Natural killer cell (primary cell): ENCODE data around the gene HPX. TPM values are rescaled to one million over a fixed set of nuclear protein-coding genes. Genes with fewer than 3 reads are reported as not detected.
"Not testable (repeated sequence)": the region's sequence is repeated elsewhere in the genome, so short reads cannot be mapped to it uniquely, and the experiment has no call there.

Experiments used
- ATAC-seq, 3 donors: fragments of 150-1000 bp in 2 of 3; fragments of 200-7000 bp in 1 of 3; cut with Tn5 transposase; 1 replicate in 1 of 3; 2 replicates in 2 of 3; pipeline ENCODE4 v1.10.0; 2021; ENCODE audit warnings: mild to moderate bottlenecking in 2 of 3, moderate library complexity in 2 of 3
- DNase-seq, 2 donors: peaks; one replicate each; pipeline versions ENCODE4 v3.0.0 to v3.0.0-alpha.2; 2013 to 2021; ENCODE audit warnings: mixed read lengths in 1 of 2
- H3K27ac ChIP-seq: one replicate; pipeline ENCODE4 v1.5.1; 2013; ENCODE audit warnings: mild to moderate bottlenecking, low read length
- H3K27me3 ChIP-seq: one replicate; pipeline ENCODE4 v1.6.1; 2013; ENCODE audit warnings: low read length; ENCODE audit not compliant: control insufficient read depth, insufficient read depth
- H3K36me3 ChIP-seq: one replicate; pipeline ENCODE4 v1.6.1; 2013; ENCODE audit warnings: low read length; ENCODE audit not compliant: control insufficient read depth, insufficient read depth
- H3K4me1 ChIP-seq: one replicate; pipeline ENCODE4 v1.6.1; 2013; ENCODE audit warnings: low read length; ENCODE audit not compliant: control insufficient read depth, insufficient read depth
- H3K4me3 ChIP-seq: one replicate; pipeline ENCODE4 v1.5.1; 2013; ENCODE audit warnings: low read length
- H3K9me3 ChIP-seq: one replicate; pipeline ENCODE4 v1.6.1; 2013; ENCODE audit warnings: low read length; ENCODE audit not compliant: control insufficient read depth, insufficient read depth
- H3K27ac Mint-ChIP-seq, 2 donors: one replicate each; pipeline ENCODE4 v1.8.0; 2022; ENCODE audit warnings: mild to moderate bottlenecking in 2 of 2, mixed read lengths in 2 of 2, moderate library complexity in 1 of 2
- H3K27me3 Mint-ChIP-seq, 2 donors: one replicate each; pipeline ENCODE4 v1.8.0; 2022; ENCODE audit warnings: low read depth in 2 of 2, mixed read lengths in 2 of 2
- H3K36me3 Mint-ChIP-seq: one replicate; pipeline ENCODE4 v1.8.0; 2022; ENCODE audit warnings: mixed read lengths
- H3K4me1 Mint-ChIP-seq, 2 donors: one replicate each; pipeline ENCODE4 v1.8.0; 2022; ENCODE audit warnings: mixed read lengths in 2 of 2
- H3K4me3 Mint-ChIP-seq: one replicate; pipeline ENCODE4 v1.8.0; 2022; ENCODE audit warnings: mild to moderate bottlenecking, moderate library complexity, mixed read lengths
- H3K9me3 Mint-ChIP-seq, 2 donors: one replicate each; pipeline ENCODE4 v1.8.0; 2022; ENCODE audit warnings: mixed read lengths in 2 of 2
- CTCF ChIP-seq: fragments of 200-600 bp; IDR thresholded peaks from one replicate; pipeline ENCODE4 v1.8.0; 2022; ENCODE audit warnings: antibody characterized with exemption
- WGBS: methylation state at CpG from one replicate; pipeline ENCODE4 v1.1.7; 2013; ENCODE audit warnings: missing lambda C conversion rate; ENCODE audit not compliant: insufficient coverage; 5-methylcytosine and 5-hydroxymethylcytosine counted together
- intact Hi-C: fragments of 100-400 bp; cut with micrococcal nuclease; formaldehyde crosslinking; loops from one replicate; pipeline ENCODE4 v1.14.2; 2022
- total RNA-seq, 4 donors: library from RNA; stranded (reverse); fragments of 120-200 nt in 1 of 4; gene quantifications; one replicate each; pipeline versions ENCODE4 v1.2.3 to v1.2.4, GENCODE V29; 2013 to 2022

HPX gene
- total RNA-seq, 3 donors from 2014 or later (not counting 1 experiment from before 2014, with no cell fraction given): 0.35 to 1.5 (median 0.98) TPM

- no peaks in the 10 kb centered on the region for H3K27me3 Mint-ChIP-seq
- H3K27ac ChIP-seq: no peak overlapping the region
- TF ChIP-seq CTCF: no peak
- no peaks in the 10 kb centered on the region for H3K27me3 ChIP-seq
- peaks cover 17% of the 10 kb centered on the region for H3K4me1 ChIP-seq
- H3K9me3 Mint-ChIP-seq: no peaks in the 10 kb centered on the region
- H3K36me3 Mint-ChIP-seq: no peaks in the 10 kb centered on the region
- no peak overlapping the region for H3K4me3 ChIP-seq
- H3K9me3 ChIP-seq: no peaks in the 10 kb centered on the region
- H3K4me1 Mint-ChIP-seq: peaks cover 21 to 31% of the 10 kb centered on the region in 2 donors
- peaks cover 26% of the 10 kb centered on the region for H3K36me3 ChIP-seq
- WGBS: 90% methylated on average over 14 of the region's 16 CpGs
- intact Hi-C loops: loop anchor here (10.0 kb wide), 1 partner anchor 219 kb away; the partner anchor contains the start of genes TAF10 and TPP1
- DNase-seq (no peak), ATAC-seq (no peak)
- H3K27ac Mint-ChIP-seq: peak overlapping the region in 1 of 2 donors; percentile 31
- H3K4me3 Mint-ChIP-seq: no peak overlapping the region
These were observed 45.2 kb downstream of the HPX start for GRCh38 chr11:6395470-6396060.

GRCh38 chr11:6393989-6394670 is 46.7 kb downstream of the HPX start:
- 97% methylated on average over 16 of the region's 16 CpGs for WGBS
- intact Hi-C loops: loop anchor here (10.0 kb wide), 1 partner anchor 221 kb away; the partner anchor contains the start of genes TAF10 and TPP1
- no peak for TF ChIP-seq CTCF
- H3K4me3 Mint-ChIP-seq: no peak overlapping the region
- no peaks in the 10 kb centered on the region for H3K36me3 Mint-ChIP-seq
- no peak overlapping the region for H3K27ac Mint-ChIP-seq
- peaks cover 25% of the 10 kb centered on the region for H3K36me3 ChIP-seq
- peaks cover 26% of the 10 kb centered on the region for H3K4me1 ChIP-seq
- H3K27me3 ChIP-seq: no peaks in the 10 kb centered on the region
- peaks cover 33 to 46% of the 10 kb centered on the region in 2 donors for H3K4me1 Mint-ChIP-seq
- no peaks in the 10 kb centered on the region for H3K9me3 Mint-ChIP-seq
- no peak for ATAC-seq
- H3K4me3 ChIP-seq: no peak overlapping the region
- no peak for DNase-seq
- no peaks in the 10 kb centered on the region for H3K27me3 Mint-ChIP-seq
- no peaks in the 10 kb centered on the region for H3K9me3 ChIP-seq
- H3K27ac ChIP-seq: no peak overlapping the region

GRCh38 chr11:6392251-6392650 is 48.5 kb downstream of the HPX start:
- not testable (repeated sequence) for H3K4me3 ChIP-seq, H3K27me3 ChIP-seq, H3K27ac ChIP-seq, H3K27me3 Mint-ChIP-seq, H3K9me3 ChIP-seq, ATAC-seq, H3K9me3 Mint-ChIP-seq, H3K36me3 Mint-ChIP-seq
- Mint-ChIP-seq H3K4me3 (peak overlapping the region; percentile 61), H3K27ac (peak overlapping the region; percentile 60 to 98), H3K4me1 (peaks cover 42 to 47% of the 10 kb centered on the region in 2 donors)
- DNase-seq: peak in 1 of 2 donors; percentile 31
- WGBS: no CpG with 5 or more reads among the region's 4 CpGs
- intact Hi-C loops: loop anchor here (10.0 kb wide), 1 partner anchor 223 kb away; the partner anchor contains the start of genes TAF10 and TPP1
- H3K36me3 ChIP-seq: peaks cover 25% of the 10 kb centered on the region
- peaks cover 26% of the 10 kb centered on the region for H3K4me1 ChIP-seq

GRCh38 chr11:6391537-6392134 is 49.2 kb downstream of the HPX start:
- TF ChIP-seq CTCF: no peak
- H3K27me3 Mint-ChIP-seq: no peaks in the 10 kb centered on the region
- peaks cover 42 to 47% of the 10 kb centered on the region in 2 donors for H3K4me1 Mint-ChIP-seq
- ATAC-seq (no peak), DNase-seq (no peak)
- Histone ChIP-seq H3K36me3 (peaks cover 25% of the 10 kb centered on the region), H3K4me1 (peaks cover 26% of the 10 kb centered on the region), H3K9me3 (no peaks in the 10 kb centered on the region), H3K27me3 (no peaks in the 10 kb centered on the region), H3K27ac (no peak overlapping the region), H3K4me3 (no peak overlapping the region)
- H3K9me3 Mint-ChIP-seq: no peaks in the 10 kb centered on the region
- H3K4me3 Mint-ChIP-seq: peak overlapping the region; percentile 95
- intact Hi-C loops: loop anchor here (2.0 to 10.0 kb wide), 2 partner anchors 27 to 223 kb away; partner anchors contain the start of genes APBB1, TAF10 and TPP1
- no peaks in the 10 kb centered on the region for H3K36me3 Mint-ChIP-seq
- H3K27ac Mint-ChIP-seq: peak overlapping the region; percentile 96 to 98
- WGBS: 87% methylated on average over 18 of the region's 18 CpGs
